C4-2B (cell line): ENCODE results near the gene ZBTB7B.

Experiments
- H3K27ac ChIP-seq: fragments of 450-650 bp; 2 replicates; pipeline ENCODE4 v1.5.1; 2017
- ZFX ChIP-seq: fragments of 450-650 bp; IDR thresholded peaks from 2 replicates; pipeline ENCODE4 v1.6.1; 2017
- TF ChIP-seq, protein P1 (sequence below): fragments of 450-650 bp; conservative IDR thresholded peaks from 2 replicates; pipeline ENCODE4 v1.5.1; 2017; ENCODE audit warnings: mild to moderate bottlenecking

ZBTB7B gene

DNA sequence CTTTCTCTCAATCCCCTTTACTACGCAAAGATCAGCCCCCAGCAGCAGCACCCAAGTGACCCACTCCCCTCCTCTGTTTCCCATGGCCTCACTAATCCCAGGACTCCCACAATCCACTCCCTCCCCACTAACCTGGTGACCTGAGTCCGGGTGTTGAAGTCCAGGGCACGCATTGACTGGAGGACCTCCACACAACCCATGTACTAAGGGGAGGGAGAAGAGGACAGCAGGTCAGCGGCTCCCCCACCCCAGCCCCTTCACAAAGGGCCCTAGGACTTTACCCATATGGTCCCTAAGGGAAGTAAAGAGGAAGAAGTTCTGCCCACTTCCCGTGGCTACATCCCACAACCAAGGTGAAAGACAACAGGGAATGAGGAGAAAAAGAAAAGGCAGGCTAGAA lies 33.4 kb upstream of the ZBTB7B start:
- TF ChIP-seq, protein P1, sequence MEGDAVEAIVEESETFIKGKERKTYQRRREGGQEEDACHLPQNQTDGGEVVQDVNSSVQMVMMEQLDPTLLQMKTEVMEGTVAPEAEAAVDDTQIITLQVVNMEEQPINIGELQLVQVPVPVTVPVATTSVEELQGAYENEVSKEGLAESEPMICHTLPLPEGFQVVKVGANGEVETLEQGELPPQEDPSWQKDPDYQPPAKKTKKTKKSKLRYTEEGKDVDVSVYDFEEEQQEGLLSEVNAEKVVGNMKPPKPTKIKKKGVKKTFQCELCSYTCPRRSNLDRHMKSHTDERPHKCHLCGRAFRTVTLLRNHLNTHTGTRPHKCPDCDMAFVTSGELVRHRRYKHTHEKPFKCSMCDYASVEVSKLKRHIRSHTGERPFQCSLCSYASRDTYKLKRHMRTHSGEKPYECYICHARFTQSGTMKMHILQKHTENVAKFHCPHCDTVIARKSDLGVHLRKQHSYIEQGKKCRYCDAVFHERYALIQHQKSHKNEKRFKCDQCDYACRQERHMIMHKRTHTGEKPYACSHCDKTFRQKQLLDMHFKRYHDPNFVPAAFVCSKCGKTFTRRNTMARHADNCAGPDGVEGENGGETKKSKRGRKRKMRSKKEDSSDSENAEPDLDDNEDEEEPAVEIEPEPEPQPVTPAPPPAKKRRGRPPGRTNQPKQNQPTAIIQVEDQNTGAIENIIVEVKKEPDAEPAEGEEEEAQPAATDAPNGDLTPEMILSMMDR = no peak
- no peak for TF ChIP-seq ZFX
- peak overlapping the region; percentile 7; the same call in 1 of the 2 replicates for H3K27ac ChIP-seq

DNA sequence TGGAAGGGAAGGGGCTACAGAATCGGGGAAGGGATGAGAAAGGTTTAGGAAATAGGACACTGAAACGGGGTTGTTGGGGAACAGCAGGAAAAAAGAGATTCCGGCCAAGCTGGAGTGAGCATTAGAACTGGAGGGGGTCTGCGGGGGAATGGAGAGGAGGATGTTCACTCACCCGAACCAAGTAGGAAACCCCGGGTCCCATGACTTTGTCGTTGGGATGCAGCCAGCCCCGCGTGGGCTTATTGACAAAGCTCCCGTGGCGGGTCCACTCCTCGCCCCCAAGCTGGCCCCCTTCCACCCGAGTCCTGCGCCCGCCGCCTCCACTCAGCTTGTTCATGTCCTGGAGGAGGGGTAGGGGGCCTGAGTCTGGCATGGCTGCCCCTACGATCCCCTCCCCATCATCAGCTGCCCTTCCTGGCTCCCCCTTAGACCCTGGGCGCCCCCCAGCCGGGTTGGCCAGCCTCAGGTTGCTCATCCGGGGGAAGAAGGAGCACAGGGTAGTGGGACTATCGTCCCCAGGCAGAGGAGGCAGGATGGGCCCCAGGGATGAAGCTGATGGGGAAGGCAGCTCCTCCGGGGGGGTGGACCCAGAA lies 32.6 kb upstream of the ZBTB7B start:
- TF ChIP-seq ZFX = no peak
- TF ChIP-seq, protein P1 = no peak
- peak overlapping the region; percentile 84 for H3K27ac ChIP-seq

DNA sequence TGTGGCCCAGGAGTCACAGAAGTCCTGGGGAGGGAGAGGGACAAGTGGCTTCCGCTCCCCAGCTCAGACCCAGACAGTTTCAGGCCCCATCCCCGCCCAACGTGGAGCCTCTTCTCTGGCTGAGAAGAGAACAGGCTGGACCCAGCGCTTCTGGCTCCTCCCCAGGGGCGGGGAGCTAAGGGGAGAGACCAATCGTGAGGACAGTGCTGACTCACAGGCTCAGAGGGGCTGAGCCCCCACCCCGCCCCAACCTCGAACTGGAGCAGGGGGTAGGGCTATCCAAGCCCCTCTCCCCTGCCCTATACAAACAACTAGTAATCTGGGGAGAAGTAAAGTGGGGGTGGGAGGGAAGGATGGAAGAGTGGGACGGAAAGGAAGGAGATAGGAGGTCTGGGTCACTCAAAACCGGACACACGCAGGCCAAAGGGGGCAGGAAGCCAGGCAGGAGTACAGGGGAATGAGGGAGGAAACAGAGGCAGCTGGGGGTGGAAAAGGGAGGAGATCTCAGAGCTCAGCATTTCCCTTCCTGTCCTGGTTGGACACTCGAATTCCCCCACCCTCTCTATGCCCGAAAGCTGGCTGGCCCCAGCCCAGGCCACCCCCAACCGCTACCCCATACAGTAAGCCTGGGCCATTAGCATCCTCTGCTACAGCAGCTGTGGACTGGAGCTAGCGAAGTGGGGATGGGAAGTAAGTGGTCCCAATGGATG lies 31.8 kb upstream of the ZBTB7B start, which contains the start of gene SHC1:
TSS of gene SHC1 (minus strand) at position 117 of the 710 bp plus-strand sequence. CDS start 221 bp downstream, outside the sequence.
- TF ChIP-seq ZFX = no peak
- TF ChIP-seq, protein P1 = no peak
- peak within 1 kb of the TSS; percentile 84 for H3K27ac ChIP-seq

DNA sequence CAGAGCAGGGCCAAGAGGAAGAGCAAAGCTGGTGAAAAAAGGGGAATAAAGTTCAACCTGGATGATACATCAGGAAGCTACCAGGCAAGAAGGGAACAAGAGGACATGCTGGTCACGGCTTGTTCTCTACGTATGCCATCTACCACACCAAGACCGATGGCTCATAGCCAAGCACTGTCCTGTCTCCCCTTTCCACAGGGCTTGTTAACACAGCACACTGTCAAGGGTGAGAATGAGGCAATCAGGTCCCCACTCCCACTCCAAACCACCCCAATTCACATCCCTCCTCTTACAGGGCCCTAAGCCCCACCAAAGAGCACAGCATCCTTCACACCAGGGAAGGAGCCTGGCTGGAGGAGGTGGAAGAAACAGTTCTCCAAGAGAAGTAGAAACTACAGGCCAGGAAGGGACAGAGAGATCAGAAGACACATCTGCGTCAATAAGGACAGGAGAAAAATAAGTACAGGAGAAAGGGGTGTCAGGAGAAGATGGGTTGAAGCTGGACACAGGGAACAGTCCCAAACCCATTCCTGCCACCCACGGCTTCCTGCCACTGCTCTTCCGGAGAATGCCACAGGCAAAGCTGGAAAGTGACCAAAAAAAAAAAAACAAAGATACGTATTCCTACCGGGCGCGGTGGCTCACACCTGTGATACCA lies 31.1 kb upstream of the ZBTB7B start:
- peak overlapping the region; percentile 84 for H3K27ac ChIP-seq
- no peak for TF ChIP-seq ZFX
- TF ChIP-seq, protein P1 = no peak

DNA sequence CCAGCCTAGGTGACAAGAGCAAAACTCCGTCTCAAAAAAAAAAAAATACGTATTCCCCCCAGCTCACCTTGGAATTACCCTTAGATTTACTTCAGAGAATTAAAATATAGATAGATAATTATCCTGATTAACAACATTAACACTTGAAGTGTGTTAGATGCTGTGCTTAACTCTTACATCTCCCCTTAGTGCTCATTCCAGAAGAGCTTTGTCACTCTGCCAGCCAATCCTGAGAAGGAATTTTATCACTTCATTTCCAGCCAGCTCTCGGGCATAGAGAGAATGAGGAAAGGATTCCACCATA lies 30.4 kb upstream of the ZBTB7B start:
- H3K27ac ChIP-seq = peak overlapping the region; percentile 84
- TF ChIP-seq ZFX = no peak
- TF ChIP-seq, protein P1 = no peak

DNA sequence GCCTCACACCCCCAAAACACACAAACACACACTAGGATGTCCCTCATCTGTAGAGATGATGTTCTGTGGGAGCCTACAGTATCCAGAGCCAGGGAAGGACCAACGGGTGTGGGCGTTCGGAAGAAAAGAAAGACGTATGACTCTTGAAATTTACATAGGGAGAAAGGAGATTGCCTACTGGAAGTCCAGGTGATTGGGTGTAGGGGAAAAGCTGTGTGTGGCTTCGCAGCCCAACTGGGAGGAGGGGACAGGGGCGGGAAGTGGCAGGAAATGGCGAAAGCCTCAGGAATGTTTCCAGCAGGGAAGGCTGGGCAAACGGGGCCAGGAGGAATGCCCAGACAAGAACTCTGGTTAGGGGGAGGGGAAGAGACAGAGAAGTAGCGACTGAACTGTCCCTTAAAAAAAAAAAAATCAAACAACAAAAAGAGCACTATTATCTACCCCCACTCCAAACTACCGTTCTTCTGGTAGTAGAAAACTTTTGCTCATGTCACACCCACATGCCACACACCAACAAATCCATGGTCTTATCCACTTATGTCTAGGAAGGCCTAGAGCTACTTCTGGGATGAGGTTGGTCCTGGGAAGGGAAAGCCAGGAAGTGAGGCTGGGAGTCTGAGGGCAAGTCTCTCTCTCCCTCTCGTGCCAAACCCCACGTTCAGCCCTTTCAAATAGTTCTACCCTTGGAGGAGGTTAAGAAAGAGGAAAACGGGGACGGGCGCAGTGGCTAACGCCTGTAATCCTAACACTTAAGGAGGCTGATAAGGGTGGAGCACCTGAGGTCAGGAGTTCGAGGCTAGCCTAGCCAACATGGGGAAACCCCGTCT lies 29.9 kb upstream of the ZBTB7B start:
- no peak for TF ChIP-seq ZFX
- TF ChIP-seq, protein P1 = no peak

More for the DNA sequence above, 29.9 kb upstream of the ZBTB7B start:
- peak overlapping the region; percentile 84 for H3K27ac ChIP-seq
